GM18499 (cell line): ENCODE results near the gene MLXIPL.
"Not testable (repeated sequence)": the region's sequence is repeated elsewhere in the genome, so short reads cannot be mapped to it uniquely, and the experiment has no call there.

Experiments used
- ATAC-seq: cut with Tn5 transposase; IDR thresholded peaks from one replicate; pipeline ENCODE4 v1.9.1; 2021; ENCODE audit warnings: moderate number of reproducible peaks; ENCODE audit not compliant: insufficient read depth, unreplicated experiment

MLXIPL gene

GRCh38 chr7:73615886-73616285, 8.4 kb downstream of the MLXIPL start:
- no peak for ATAC-seq

GRCh38 chr7:73614937-73615336, 9.4 kb downstream of the MLXIPL start:
- ATAC-seq = not testable (repeated sequence)

GRCh38 chr7:73613954-73614735, 10.2 kb downstream of the MLXIPL start:
- no peak for ATAC-seq

GRCh38 chr7:73612598-73613269, 11.6 kb downstream of the MLXIPL start:
- no peak for ATAC-seq

GRCh38 chr7:73611017-73611555, 13.2 kb downstream of the MLXIPL start:
- ATAC-seq = no peak

GRCh38 chr7:73610105-73610504, 14.2 kb downstream of the MLXIPL start:
- no peak for ATAC-seq

GRCh38 chr7:73607692-73607983, 16.7 kb downstream of the MLXIPL start:
- ATAC-seq = not testable (repeated sequence)

GRCh38 chr7:73606801-73607691, 17.3 kb downstream of the MLXIPL start:
- ATAC-seq = no peak

GRCh38 chr7:73605601-73606220, 18.6 kb downstream of the MLXIPL start:
- no peak for ATAC-seq

- no peak for ATAC-seq
Observed at GRCh38 chr7:73602721-73603651, 21.3 kb downstream of the MLXIPL start.

- ATAC-seq = no peak
Observed at GRCh38 chr7:73599916-73600315, 24.4 kb downstream of the MLXIPL start.

GRCh38 chr7:73599151-73599882, 25.0 kb downstream of the MLXIPL start:
- no peak for ATAC-seq

GRCh38 chr7:73597978-73598782, 26.1 kb downstream of the MLXIPL start:
- no peak for ATAC-seq

GRCh38 chr7:73596191-73597065, 27.9 kb downstream of the MLXIPL start:
- ATAC-seq = no peak

GRCh38 chr7:73595358-73595757, 29.0 kb downstream of the MLXIPL start:
- ATAC-seq = no peak

- ATAC-seq = no peak
Observed at GRCh38 chr7:73593207-73594045, 30.9 kb downstream of the MLXIPL start.
